ENCODE data around the gene TMEM134.

Gene TMEM134

DNA sequence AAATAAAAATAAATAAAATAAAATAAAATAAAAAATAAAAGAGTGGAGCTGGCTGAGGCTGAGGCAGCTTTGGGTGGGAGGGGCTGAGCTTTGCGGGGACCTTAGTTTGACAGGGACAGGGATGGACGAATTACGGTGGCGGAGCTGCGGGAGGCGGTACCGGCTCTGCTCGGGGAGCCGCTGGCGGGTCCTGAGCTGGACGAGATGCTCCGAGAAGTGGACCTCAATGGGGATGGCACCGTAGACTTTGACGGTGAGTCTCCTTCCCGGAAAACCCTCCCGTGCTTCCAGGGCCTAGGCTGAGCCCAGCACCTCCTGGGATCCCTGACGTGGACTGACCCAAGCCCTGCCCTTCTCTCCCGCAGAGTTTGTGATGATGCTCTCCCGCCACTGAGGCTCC, 10.8 kb downstream of the TMEM134 start:
- TF ChIP-seq POU2F2 (IDR thresholded peaks at IDR 0.05; ENCODE audit: low read depth, low read length) (no peak), PAX5 (IDR thresholded peaks at IDR 0.05; ENCODE audit: insufficient read depth, low read length, severe bottlenecking) (no peak), POLR2A (IDR thresholded peaks at IDR 0.05; ENCODE audit: low read depth, low read length) (no peak), TAF1 (IDR thresholded peaks at IDR 0.05; ENCODE audit: low read depth, low read length) (no peak), SPI1 (IDR thresholded peaks at IDR 0.05; ENCODE audit: low read depth, low read length) (no peak), POLR2AphosphoS5 (IDR thresholded peaks at IDR 0.05; ENCODE audit: low read depth, low read length) (no peak)
- DNase-seq (ENCODE audit: insufficient read length, low spot score) (no peak), FAIRE-seq (no peak)

DNA sequence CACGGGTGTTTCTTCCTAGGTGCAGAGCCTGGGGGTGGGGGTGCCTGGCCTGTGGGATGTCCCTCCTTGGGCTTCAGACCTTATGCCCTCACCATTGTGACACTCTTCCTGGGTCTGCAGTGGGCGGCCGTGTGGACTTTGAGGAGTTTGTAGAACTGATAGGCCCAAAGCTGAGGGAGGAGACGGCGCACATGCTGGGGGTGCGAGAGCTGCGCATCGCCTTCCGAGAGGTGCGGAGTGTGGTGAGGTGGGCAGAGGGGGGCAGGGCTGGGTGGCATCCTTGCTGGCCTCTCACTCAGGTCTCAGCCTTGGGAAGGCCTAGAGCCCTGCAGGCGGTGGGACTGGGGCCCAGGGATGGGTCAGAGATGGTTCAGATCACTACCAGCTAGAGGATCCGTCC, 11.6 kb downstream of the TMEM134 start:
- no peak for FAIRE-seq
- TF ChIP-seq PAX5 (IDR thresholded peaks at IDR 0.05; ENCODE audit: insufficient read depth, low read length, severe bottlenecking) (no peak), TAF1 (IDR thresholded peaks at IDR 0.05; ENCODE audit: low read depth, low read length) (no peak), POLR2AphosphoS5 (IDR thresholded peaks at IDR 0.05; ENCODE audit: low read depth, low read length) (no peak), POU2F2 (IDR thresholded peaks at IDR 0.05; ENCODE audit: low read depth, low read length) (no peak), SPI1 (IDR thresholded peaks at IDR 0.05; ENCODE audit: low read depth, low read length) (no peak), POLR2A (IDR thresholded peaks at IDR 0.05; ENCODE audit: low read depth, low read length) (no peak)
- no peak for DNase-seq (ENCODE audit: insufficient read length, low spot score)

DNA sequence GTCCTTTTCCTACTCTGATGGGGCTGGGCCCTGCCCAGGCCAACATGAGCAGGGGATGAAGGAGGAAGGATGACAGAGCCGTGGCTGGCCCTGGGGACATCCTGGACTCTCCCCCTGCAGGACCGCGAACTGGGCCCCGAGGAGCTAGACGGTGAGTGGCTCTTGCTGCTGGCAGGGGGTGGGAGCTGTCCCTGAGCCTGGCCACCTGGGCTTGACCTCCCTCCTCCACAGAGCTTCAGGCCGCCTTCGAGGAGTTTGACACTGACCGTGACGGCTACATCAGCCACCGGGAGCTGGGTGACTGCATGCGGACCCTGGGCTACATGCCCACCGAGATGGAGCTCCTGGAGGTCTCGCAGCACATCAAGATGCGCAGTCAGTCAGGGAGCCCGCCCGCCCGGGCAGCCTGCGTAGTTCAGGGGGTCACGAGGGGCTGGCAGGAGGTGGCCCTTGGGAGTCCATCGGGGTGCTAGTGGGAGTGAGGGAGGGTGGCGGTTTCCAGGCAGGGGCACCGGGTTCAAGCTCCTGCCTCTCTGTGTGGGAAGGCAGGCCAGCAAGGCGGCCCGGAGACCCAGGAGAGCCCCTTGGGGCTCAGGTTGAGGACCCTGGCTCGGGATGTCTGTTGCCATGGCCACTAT, 12.9 kb downstream of the TMEM134 start:
- TF ChIP-seq PAX5 (IDR thresholded peaks at IDR 0.05; ENCODE audit: insufficient read depth, low read length, severe bottlenecking) = no peak
- TF ChIP-seq POLR2AphosphoS5 (IDR thresholded peaks at IDR 0.05; ENCODE audit: low read depth, low read length) = no peak
- TF ChIP-seq SPI1 (IDR thresholded peaks at IDR 0.05; ENCODE audit: low read depth, low read length) = no peak
- no peak for TF ChIP-seq POLR2A (IDR thresholded peaks at IDR 0.05; ENCODE audit: low read depth, low read length)
- no peak for TF ChIP-seq TAF1 (IDR thresholded peaks at IDR 0.05; ENCODE audit: low read depth, low read length)
- no peak for TF ChIP-seq POU2F2 (IDR thresholded peaks at IDR 0.05; ENCODE audit: low read depth, low read length)
- DNase-seq (ENCODE audit: insufficient read length, low spot score) = no peak
- no peak for FAIRE-seq

DNA sequence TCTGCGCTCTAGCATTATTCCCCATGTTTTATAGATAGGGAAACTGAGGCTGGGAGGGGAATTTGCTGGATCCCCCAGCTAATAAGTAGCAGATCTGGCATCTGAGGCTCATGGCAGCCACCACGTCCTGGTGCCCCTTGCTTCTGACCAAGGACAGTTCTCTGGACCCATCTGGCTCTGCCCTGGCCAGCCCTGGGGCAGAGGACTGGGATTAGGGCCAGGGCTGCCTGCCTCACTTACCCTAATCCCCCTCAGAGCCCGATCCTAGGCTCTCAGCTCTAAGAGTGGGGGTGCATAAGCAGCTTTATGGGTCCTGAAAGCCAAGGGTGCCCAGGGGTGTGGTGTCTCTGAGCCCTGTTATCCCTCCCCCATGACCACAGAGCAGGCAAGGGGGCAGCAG, 14.0 kb downstream of the TMEM134 start, which contains the start of gene CABP4:
Gene CABP4 (plus strand): TSS at position 301 of the 400 bp plus-strand sequence. CDS start 70 bp downstream, at position 371.
- TF ChIP-seq TAF1 (IDR thresholded peaks at IDR 0.05; ENCODE audit: low read depth, low read length) (no peak), POU2F2 (IDR thresholded peaks at IDR 0.05; ENCODE audit: low read depth, low read length) (no peak), PAX5 (IDR thresholded peaks at IDR 0.05; ENCODE audit: insufficient read depth, low read length, severe bottlenecking) (no peak), POLR2A (IDR thresholded peaks at IDR 0.05; ENCODE audit: low read depth, low read length) (no peak), POLR2AphosphoS5 (IDR thresholded peaks at IDR 0.05; ENCODE audit: low read depth, low read length) (no peak), SPI1 (IDR thresholded peaks at IDR 0.05; ENCODE audit: low read depth, low read length) (no peak)
- no peak for FAIRE-seq
- DNase-seq (ENCODE audit: insufficient read length, low spot score) = no peak

DNA sequence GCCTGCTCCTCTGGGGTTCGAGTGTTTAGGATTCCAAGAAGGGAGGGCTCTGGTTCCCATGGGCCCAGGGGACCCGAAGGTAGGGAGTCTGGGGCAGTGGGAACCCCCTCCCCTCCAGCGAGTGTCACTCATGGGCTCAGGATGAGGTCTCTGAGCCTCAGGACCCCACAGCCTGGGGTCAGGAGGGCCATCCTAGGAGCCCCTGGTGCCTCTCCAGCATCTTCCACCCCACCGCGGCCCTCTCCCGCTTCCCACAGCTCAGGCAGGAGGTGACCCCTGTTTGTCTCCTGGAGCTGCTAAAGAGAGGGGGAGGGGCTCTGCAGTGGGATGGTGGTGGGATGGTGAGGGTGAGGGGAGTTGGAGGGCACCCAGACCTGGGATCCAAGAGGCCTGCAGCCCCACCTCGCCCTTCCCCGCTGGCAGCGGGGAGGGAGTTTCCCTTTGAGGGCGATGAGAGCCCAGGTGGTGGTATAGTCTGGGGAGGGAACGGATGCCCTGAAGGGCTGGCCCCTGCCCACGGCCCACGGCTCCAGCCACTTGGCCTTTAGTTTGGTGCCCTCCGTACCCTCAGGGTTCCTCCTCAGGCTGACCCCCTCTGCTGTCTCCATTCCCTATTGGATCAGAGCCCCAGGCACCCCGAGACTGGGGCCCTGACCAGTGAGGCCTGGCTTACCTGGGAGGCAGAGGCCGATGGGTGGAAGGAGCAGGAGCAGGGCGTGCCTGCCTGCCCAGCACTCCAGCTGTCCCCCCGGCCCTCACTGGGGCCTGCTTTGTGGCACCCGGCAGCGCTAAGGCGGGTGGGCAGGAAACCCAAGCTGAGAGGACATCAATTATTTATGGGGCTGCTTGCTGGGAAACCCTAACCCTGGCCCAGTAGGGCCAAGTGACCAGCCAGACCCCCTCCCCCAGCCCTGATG, 15.0 kb downstream of the TMEM134 start:
- no peak for DNase-seq (ENCODE audit: insufficient read length, low spot score)
- no peak for FAIRE-seq
- TF ChIP-seq POLR2AphosphoS5 (IDR thresholded peaks at IDR 0.05; ENCODE audit: low read depth, low read length) = no peak
- TF ChIP-seq POLR2A (IDR thresholded peaks at IDR 0.05; ENCODE audit: low read depth, low read length) = 0 out of 2 replicates have a peak, but pooled peaks have one; percentile 11
- TF ChIP-seq TAF1 (IDR thresholded peaks at IDR 0.05; ENCODE audit: low read depth, low read length) = no peak
- TF ChIP-seq POU2F2 (IDR thresholded peaks at IDR 0.05; ENCODE audit: low read depth, low read length) = no peak

DNA sequence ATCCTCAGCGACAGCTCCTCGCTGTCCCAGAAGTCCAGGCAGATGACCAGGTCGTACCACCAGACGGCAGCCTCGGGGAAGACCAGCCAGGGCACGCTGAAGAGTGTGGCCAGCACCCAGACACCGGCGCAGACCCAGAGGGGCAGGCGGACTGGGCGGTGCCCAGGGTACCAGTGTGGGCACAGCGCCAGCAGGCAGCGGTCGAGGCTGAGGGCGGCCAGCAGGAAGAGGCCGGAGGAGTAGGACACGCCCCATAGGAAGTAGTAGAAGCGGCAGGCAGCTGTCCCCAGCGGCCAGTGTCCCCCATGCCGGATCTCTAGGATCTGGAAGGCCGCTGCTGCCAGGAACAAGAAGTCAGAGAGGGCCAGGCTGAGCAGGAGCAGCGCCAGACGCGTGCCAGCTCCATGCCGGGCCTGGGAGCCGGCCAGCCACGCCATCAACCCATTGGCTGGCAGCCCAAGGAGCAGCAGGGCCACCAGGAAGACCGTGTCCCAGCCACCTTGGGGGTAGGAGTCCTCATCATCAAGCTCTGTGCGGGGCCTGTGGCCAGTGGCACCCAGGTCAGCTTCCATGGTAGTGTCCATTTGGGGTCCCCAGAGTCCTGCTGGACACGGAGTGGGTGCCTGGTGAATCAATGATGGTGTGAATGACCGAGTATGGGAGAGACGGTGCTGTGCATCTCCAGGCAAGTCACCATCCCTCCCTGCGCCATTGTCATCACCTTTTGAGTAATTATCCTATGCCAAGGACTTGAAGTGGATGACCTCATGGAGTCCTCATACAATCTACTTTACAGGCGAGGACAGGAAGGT, 16.7 kb downstream of the TMEM134 start, which contains the start of gene GPR152:
Gene GPR152 (minus strand): TSS at position 589 of the 812 bp plus-strand sequence. CDS start 5 bp downstream, at position 584.
- no peak for FAIRE-seq
- no peak for DNase-seq (ENCODE audit: insufficient read length, low spot score)
- TF ChIP-seq TAF1 (IDR thresholded peaks at IDR 0.05; ENCODE audit: low read depth, low read length) = no peak
- no peak for TF ChIP-seq SPI1 (IDR thresholded peaks at IDR 0.05; ENCODE audit: low read depth, low read length)
- TF ChIP-seq POU2F2 (IDR thresholded peaks at IDR 0.05; ENCODE audit: low read depth, low read length) = no peak
- no peak for TF ChIP-seq PAX5 (IDR thresholded peaks at IDR 0.05; ENCODE audit: insufficient read depth, low read length, severe bottlenecking)
- TF ChIP-seq POLR2AphosphoS5 (IDR thresholded peaks at IDR 0.05; ENCODE audit: low read depth, low read length) = no peak
- TF ChIP-seq POLR2A (IDR thresholded peaks at IDR 0.05; ENCODE audit: low read depth, low read length) = no peak

DNA sequence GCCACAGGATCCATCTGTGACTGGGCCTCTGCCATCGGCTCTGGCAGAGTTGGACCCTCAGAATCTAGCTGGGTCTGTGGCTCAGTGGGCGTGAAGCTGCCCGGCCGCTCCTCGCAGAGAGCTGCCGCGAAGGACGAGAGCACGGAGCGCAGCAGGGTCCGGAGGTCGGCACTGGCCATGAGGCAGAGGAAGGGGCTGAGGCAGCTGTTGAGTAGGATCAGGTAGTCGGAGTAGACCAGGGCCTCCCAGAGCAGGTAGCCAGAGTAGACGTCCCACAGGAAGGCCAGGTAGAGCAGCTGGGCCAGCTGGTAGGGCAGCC, 17.4 kb downstream of the TMEM134 start:
- TF ChIP-seq PAX5 (IDR thresholded peaks at IDR 0.05; ENCODE audit: insufficient read depth, low read length, severe bottlenecking) (no peak), POLR2AphosphoS5 (IDR thresholded peaks at IDR 0.05; ENCODE audit: low read depth, low read length) (no peak), TAF1 (IDR thresholded peaks at IDR 0.05; ENCODE audit: low read depth, low read length) (no peak), SPI1 (IDR thresholded peaks at IDR 0.05; ENCODE audit: low read depth, low read length) (no peak), POU2F2 (IDR thresholded peaks at IDR 0.05; ENCODE audit: low read depth, low read length) (no peak), POLR2A (IDR thresholded peaks at IDR 0.05; ENCODE audit: low read depth, low read length) (no peak)
- DNase-seq (ENCODE audit: insufficient read length, low spot score) = no peak
- no peak for FAIRE-seq

DNA sequence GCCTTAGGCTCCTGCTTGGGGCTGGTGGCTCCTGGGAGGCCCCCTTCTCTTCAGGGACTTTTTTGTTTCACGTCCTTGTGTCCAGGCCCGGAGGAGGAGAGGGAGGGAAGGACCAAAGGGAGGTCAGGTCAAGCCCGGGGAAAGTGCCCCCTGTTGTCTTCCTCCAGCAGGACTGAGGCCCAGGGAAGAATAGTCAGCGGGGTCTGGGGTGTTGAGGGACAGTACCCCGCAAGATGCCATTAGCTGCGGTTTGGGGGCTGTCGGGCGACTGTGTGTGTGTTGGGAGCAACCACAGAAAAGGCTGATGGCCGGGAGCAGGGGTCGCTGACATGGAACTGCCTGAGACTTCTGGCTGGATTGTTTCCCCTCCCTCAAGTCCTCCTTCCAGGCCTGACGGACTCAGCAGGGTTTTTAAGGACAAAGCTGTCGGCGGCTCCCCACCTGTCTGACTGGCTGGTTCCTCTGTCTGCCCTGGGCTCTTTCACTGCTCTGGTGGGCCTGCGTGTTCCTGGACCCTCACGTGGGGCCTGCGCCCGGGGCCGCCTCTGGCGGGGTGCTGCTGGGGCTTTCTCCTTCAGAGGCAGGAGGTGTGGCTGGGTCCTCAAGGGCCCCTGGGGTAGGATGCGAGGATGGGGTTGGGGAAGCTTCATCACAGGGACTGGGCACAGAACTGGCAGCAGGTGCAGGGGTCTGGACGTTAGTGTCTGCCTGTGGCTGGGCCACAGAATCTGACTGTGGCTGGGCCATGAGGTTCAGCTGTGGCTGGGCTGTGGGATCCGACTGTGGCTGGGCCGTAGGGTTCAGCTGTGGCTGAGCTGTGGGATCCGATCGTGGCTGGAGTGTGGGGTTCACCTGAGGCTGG, 18.0 kb downstream of the TMEM134 start:
- FAIRE-seq (no peak), DNase-seq (ENCODE audit: insufficient read length, low spot score) (no peak)
- TF ChIP-seq POU2F2 (IDR thresholded peaks at IDR 0.05; ENCODE audit: low read depth, low read length) (no peak), POLR2A (IDR thresholded peaks at IDR 0.05; ENCODE audit: low read depth, low read length) (no peak), TAF1 (IDR thresholded peaks at IDR 0.05; ENCODE audit: low read depth, low read length) (no peak), POLR2AphosphoS5 (IDR thresholded peaks at IDR 0.05; ENCODE audit: low read depth, low read length) (no peak), SPI1 (IDR thresholded peaks at IDR 0.05; ENCODE audit: low read depth, low read length) (no peak), PAX5 (IDR thresholded peaks at IDR 0.05; ENCODE audit: insufficient read depth, low read length, severe bottlenecking) (no peak)
